NCI-H524 (cell line): ENCODE measurements around the gene SDK2.
A peak's percentile ranks its signal among the peaks of the same experiment; 100 is the strongest.

ENCODE experiments used
- DNase-seq, 2 experiments: peaks; one replicate each; lab custom pipeline; 2025; lab: John Stamatoyannopoulos, UW

Gene SDK2

GRCh38 chr17:73586921-73587602, 57.2 kb downstream of the SDK2 start:
- peak; percentile 44 to 80 for DNase-seq

GRCh38 chr17:73586275-73586832, 57.9 kb downstream of the SDK2 start:
- peak; percentile 71 to 92 for DNase-seq

- DNase-seq: peak in 1 of 2 experiments; percentile 41
Measured at GRCh38 chr17:73585583-73585982, 58.7 kb downstream of the SDK2 start.

- DNase-seq: no peak
Measured at GRCh38 chr17:73584987-73585386, 59.3 kb downstream of the SDK2 start.

GRCh38 chr17:73584049-73584448, 60.2 kb downstream of the SDK2 start:
- no peak for DNase-seq

- DNase-seq: no peak
Measured at GRCh38 chr17:73582821-73583220, 61.4 kb downstream of the SDK2 start.

- peak in 1 of 2 experiments; percentile 51 for DNase-seq
Measured at GRCh38 chr17:73582359-73582758, 61.9 kb downstream of the SDK2 start.

- peak in 1 of 2 experiments; percentile 39 for DNase-seq
Measured at GRCh38 chr17:73581379-73581778, 62.9 kb downstream of the SDK2 start.

- DNase-seq: no peak
Measured at GRCh38 chr17:73580073-73580710, 64.1 kb downstream of the SDK2 start.

GRCh38 chr17:73576556-73577098, 67.6 kb downstream of the SDK2 start:
- DNase-seq: no peak

GRCh38 chr17:73575470-73576221, 68.6 kb downstream of the SDK2 start:
- peak; percentile 95 to 99 for DNase-seq

GRCh38 chr17:73571511-73572130, 72.6 kb downstream of the SDK2 start:
- DNase-seq: peak in 1 of 2 experiments; percentile 35

- no peak for DNase-seq
Measured at GRCh38 chr17:73569762-73570319, 74.4 kb downstream of the SDK2 start.

- DNase-seq: no peak
Measured at GRCh38 chr17:73568934-73569333, 75.3 kb downstream of the SDK2 start.

- DNase-seq: no peak
Measured at GRCh38 chr17:73566905-73567782, 77.1 kb downstream of the SDK2 start.

GRCh38 chr17:73564843-73565242, 79.4 kb downstream of the SDK2 start:
- no peak for DNase-seq

GRCh38 chr17:73562896-73563295, 81.3 kb downstream of the SDK2 start:
- DNase-seq: no peak

GRCh38 chr17:73561111-73561510, 83.1 kb downstream of the SDK2 start:
- no peak for DNase-seq

- DNase-seq: peak in 1 of 2 experiments; percentile 67
Measured at GRCh38 chr17:73560661-73561060, 83.6 kb downstream of the SDK2 start.

GRCh38 chr17:73559532-73559931, 84.7 kb downstream of the SDK2 start:
- DNase-seq: peak in 1 of 2 experiments; percentile 41
